Middle frontal gyrus (tissue), 1 donor: ENCODE data around the gene ANKRD44.
"Not testable (repeated sequence)": the region's sequence is repeated elsewhere in the genome, so short reads cannot be mapped to it uniquely, and the experiment has no call there.

ENCODE experiments used
- DNase-seq: peaks from one replicate; pipeline ENCODE4 v3.0.0-alpha.2; 2015; ENCODE audit warnings: low spot score; ENCODE audit errors: extremely low spot score

ANKRD44 gene

DNA sequence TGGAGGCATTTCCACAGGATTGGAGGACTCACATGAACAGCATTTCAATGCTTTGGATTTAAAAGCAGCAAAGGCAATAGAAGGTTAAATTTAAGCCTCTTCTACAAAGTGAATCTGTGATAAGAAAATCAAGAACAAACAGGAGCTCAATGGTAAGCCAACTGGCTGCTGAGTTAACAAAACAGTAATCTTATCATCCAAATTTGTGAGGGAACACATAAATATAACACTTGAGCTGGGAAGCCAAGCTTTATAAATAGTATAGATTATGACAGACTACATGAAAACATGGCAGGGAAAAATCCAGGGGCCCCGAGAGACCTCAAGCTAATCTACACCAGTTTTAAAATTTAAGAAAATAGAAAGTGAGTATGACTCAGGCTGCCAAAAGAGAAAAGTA, 275.6 kb downstream of the ANKRD44 start:
- no peak for DNase-seq

- DNase-seq: no peak
Observed at GRCh38 chr2:197034292-197034691, 276.3 kb downstream of the ANKRD44 start.

DNA sequence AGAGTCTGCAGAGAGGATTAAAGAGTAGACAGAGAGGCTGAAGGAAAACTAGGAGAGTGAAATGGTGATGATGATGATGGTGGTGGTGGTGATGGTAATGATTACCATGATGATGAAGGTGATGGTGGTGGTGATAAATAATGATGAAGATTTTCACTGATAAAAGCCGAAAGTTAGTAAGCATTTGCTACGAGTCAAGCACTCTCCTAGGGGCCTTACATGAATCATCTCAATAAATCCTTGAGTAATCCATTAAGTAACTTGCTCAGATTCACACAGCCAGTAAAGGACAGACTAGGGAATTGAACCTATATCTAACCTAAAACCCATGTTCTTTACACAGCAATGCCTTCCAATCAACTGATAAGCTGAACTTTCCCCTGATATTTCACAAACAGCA, 277.4 kb downstream of the ANKRD44 start:
- no peak for DNase-seq

- DNase-seq: no peak
Observed at GRCh38 chr2:197031803-197032202, 278.8 kb downstream of the ANKRD44 start.

GRCh38 chr2:197030090-197030489, 280.5 kb downstream of the ANKRD44 start:
- DNase-seq: no peak

DNA sequence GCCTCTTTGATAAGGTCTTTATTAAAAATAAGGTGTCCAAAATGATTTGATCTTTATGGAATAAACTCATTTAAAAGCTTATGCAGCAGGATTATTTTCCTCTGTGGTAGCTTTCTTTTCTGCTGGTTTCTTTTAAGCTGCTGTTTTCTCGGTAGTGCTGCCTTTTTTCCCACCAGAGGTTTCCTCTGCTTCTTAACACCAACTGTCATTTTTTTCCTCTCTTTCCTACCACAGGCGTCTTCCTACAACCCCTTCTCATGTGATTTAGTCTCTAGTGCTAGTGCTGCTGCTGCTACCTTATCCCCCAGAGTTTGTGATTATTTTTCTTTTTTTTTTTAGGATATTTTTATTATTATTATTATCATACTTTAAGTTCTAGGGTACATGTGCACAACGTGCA, 281.9 kb downstream of the ANKRD44 start:
- no peak for DNase-seq

DNA sequence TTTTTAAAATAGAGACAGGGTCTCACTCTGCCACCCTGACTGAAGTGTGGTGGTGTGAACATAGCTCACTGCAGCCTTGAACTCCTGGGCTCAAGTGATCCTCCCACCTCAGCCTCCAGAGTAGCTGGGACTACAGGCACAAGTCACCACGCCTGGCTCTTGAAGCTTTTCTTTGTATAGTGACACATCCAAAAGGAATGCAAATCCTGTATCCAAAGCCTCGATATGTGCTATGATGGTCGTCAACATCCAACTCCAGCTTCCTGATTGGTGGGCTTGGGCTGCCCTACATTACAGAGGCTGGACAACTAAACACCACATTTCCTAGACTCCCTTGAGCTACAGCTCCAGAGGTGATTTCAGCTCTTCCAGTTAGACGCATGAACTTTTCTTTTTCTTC, 282.4 kb downstream of the ANKRD44 start:
- no peak for DNase-seq

DNA sequence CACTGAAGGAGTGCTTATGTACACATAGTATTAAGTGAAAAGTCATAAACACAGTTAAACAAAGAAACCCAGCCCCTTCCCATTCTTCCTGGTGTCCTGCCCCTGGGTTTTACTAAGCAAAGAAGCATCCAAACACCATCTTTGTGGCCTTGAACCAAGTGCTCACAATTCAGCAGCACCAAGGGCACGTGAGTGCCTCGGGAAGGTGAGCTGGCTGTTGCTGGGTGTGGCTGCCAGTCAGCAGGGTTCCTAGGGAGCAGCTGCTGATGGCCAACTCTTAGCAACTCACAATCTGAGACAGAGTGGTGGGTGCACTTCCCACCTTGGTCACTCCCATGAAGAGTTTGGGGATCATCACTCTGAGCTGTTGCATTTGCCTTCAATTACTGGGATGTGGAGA, 286.4 kb downstream of the ANKRD44 start:
- no peak for DNase-seq

- not testable (repeated sequence) for DNase-seq
Observed at GRCh38 chr2:197020921-197021320, 289.7 kb downstream of the ANKRD44 start.

GRCh38 chr2:197013098-197013497, 297.5 kb downstream of the ANKRD44 start:
- no peak for DNase-seq

DNA sequence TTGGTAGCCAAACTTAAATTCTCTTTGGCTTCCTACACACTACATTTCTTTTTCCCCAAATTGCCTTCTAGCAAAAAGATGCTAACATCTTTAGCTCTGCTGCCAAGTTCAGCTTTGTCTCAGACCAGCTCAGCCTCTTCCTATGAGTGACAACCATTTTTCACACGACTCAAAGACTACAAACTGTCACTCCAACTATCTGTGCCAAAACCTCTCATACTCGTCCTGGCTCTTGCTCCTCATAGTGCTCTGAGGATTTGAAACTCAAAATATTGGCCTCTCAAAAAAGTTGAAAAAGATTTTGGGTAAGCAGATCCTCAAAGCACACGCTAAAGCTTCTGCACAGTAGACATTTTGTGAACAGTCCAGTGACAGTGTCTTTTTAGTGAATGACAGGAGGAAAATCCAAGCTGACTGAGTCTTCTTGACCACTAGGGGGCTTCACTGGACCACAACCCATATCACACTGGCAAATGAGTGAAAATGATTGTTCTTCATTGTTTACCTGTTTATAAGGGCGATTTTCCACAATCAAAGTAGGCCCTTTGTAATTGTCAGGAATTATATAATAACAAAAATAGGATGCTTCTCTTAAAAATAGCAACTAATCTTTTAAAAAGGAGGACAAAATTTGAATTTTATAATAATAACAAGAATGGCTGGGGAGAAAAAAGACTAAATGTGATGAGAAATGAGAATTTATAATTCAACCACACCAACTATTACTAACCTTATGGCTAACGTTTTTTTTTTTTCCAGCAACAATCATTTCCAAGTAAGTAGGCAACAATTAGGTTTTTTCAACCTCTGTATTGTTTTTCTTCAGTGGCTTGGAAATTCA, 298.6 kb downstream of the ANKRD44 start:
- DNase-seq: peak; percentile 47

DNA sequence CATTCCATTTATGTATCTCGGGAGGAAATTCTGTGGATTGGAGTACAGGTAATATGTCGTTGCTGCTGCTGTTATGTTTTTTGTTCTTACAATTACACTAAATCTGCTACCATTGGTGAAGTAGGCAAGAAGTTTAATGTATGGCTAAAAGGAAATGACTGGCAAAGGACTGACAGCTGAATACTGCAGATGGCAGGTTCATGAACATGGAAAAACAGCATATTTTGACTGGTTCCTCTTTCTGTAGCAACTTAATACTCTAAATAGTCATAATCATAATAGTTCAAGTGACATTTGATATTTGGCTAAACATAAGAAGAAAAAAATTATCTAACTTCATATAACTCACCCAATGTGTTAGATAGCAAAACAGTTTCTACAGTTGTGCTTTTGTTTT, 299.6 kb downstream of the ANKRD44 start:
- no peak for DNase-seq

DNA sequence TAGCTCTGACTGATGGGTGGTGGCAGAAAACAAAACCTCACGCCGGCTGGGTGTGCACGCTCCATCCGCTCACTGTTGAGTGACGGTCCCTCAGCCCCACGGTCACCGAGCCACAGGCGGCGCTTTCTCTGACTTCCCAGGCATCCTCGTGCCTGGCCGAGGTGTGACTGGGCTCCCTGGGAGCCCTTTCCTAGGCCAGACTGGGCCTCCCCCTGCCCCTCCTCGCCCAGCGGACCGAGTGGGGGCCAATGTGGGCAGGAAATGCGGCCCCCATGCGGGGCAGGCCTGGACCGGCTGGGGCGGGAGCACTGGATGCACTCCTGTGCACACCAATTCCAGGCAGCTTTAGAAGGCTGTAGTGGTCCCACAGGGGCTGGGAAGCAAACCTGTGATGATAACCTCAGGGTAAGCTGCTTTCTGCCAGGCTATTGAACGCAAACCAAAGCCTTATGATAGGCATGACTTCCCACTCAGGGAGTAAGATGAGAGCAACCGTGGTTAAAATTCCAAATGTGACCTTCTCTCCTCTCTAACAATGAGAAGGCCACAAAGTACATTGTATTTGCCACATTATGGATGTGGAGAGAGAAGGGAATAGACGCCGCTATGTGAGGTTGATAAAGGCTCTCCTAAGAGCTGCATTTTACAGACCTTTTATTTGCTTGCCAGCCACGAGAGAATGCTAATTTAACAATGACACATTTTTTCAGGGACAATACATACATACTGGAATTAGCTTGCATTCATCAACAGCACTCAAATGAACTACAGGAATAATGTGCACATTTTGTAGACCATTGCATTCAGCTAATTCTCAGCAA, 300.2 kb downstream of the ANKRD44 start:
- no peak for DNase-seq

DNA sequence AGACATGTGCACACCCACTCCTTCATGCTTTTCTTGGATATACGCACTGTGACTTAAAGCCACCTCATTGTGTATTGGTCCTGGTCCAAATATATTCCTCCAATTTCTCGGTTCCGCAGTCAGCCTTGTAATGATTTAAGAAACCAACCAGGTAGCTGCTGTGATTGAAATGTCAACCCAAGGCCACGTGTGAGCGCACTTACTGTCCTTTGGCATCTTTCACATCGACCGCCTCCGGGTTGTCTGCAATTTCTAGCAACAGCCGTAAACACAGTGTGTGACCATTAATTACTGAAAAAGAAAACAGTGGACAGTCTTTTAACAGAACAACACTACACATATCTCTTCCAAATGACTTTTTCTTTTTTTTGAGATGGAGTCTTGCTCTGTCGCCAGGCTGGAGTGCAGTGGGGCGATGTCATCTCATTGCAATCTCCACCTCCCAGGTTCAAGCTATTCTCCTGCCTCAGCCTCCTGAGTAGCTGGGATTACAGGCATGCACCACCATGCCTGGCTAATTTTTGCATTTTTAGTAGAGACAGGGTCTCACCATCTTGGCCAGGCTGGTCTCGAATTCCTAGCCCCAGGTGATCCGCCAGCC, 301.7 kb downstream of the ANKRD44 start:
- DNase-seq: not testable (repeated sequence)

DNA sequence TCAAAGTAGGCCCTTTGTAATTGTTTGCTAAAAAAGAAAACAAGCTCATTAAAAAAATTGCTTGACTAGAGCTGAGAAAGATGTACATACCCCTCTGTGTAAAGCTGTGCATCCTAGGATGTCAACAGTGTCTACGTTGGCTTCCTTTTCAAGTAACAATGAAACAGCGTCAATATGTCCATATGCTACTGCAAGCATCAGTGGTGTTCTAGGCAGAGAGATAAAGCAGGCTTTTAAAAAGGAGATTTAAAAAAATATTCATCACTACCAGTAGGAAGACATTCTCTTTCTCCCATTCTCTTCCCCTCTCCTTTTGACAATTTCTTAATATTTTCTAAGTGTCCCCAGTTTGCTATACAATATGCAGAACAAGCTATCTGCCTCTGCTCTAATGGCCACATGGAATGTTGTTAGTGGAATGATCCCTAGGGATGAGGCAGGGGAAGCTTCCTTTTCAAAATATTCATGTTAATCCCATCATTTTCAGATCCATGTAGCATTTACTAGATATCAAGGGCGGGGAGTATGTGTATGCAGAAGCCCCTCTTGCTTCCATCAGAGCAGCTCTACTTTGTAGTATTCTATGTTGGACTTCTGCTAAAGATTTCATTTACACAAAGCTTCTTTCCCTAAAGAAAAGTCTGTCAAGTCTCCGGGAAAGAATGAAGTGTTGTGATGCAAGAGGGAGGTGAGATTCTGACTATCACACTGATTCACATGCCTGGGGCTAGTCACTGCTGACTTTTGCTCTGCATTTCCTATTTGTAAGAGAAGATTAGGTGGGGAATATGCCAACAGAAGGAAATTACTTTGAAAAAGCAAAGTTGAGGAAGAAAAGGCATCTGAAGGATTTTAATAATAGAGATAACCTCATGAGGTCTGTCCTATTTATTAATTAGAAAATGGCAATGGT, 302.6 kb downstream of the ANKRD44 start:
- DNase-seq: no peak

GRCh38 chr2:197001921-197002320, 308.7 kb downstream of the ANKRD44 start:
- no peak for DNase-seq

DNA sequence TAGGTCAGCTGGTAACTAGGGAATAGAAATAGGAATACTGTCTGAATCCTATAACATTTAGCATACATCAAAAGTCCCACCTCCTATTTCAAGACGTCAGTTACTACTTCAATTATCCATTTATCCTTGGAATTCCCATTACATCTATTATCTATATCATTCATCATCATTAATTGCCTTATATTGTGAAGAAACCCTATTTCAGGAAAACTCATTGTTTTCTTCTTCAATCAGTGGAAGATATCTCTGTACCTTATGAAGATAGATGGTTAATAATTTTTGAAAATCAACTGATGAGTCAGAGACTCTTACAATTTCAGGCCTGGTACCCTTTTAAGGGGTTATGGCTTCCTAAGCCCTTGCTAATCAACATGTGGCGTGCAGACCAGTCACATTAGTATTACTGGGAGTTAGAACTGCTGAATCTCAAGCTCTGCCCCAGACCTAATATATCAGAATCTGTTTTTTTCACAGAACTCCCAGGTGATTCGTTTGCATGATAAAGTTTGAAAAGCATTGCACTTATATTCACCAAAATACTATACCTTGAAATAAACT, 314.7 kb downstream of the ANKRD44 start:
- DNase-seq: no peak

- no peak for DNase-seq
Observed at GRCh38 chr2:196994764-196995163, 315.8 kb downstream of the ANKRD44 start.

- no peak for DNase-seq
Observed at GRCh38 chr2:196993617-196994016, 317.0 kb downstream of the ANKRD44 start.

- no peak for DNase-seq
Observed at GRCh38 chr2:196992466-196992865, 318.1 kb downstream of the ANKRD44 start.
